ENCODE measurements around the gene MMP7.

MMP7 gene

GRCh38 chr11:102493524-102493923 lies 37.0 kb downstream of the MMP7 start:
- no peak for DNase-seq

GRCh38 chr11:102491969-102492368 lies 38.6 kb downstream of the MMP7 start:
- no peak for DNase-seq

GRCh38 chr11:102489186-102490145 lies 41.1 kb downstream of the MMP7 start:
- no peak for DNase-seq

- DNase-seq = no peak
These were observed 42.3 kb downstream of the MMP7 start for GRCh38 chr11:102488208-102488607.

- DNase-seq = no peak
These were observed 43.3 kb downstream of the MMP7 start for GRCh38 chr11:102487214-102487613.

- DNase-seq = no peak
These were observed 44.0 kb downstream of the MMP7 start for GRCh38 chr11:102486584-102486983.

GRCh38 chr11:102485095-102485722 lies 45.3 kb downstream of the MMP7 start:
- DNase-seq = no peak

GRCh38 chr11:102482433-102482832 lies 48.1 kb downstream of the MMP7 start:
- DNase-seq = no peak

- no peak for DNase-seq
These were observed 50.8 kb downstream of the MMP7 start for GRCh38 chr11:102479733-102480132.

- no peak for DNase-seq
These were observed 51.8 kb downstream of the MMP7 start for GRCh38 chr11:102478673-102479299.

GRCh38 chr11:102476812-102477211 lies 53.7 kb downstream of the MMP7 start:
- no peak for DNase-seq

- DNase-seq = no peak
These were observed 54.5 kb downstream of the MMP7 start for GRCh38 chr11:102476069-102476468.

- no peak for DNase-seq
These were observed 57.0 kb downstream of the MMP7 start for GRCh38 chr11:102473543-102473942.

- no peak for DNase-seq
These were observed 58.4 kb downstream of the MMP7 start for GRCh38 chr11:102472127-102472526.

- DNase-seq = no peak
These were observed 59.1 kb downstream of the MMP7 start for GRCh38 chr11:102471474-102471873.
